NK-92 (cell line): Measurements from ENCODE around the gene KRT78.

Source experiments
- DNase-seq: peaks from one replicate; lab custom pipeline; 2025; ENCODE audit not compliant: unreplicated experiment; lab: John Stamatoyannopoulos, UW

KRT78 gene

DNA sequence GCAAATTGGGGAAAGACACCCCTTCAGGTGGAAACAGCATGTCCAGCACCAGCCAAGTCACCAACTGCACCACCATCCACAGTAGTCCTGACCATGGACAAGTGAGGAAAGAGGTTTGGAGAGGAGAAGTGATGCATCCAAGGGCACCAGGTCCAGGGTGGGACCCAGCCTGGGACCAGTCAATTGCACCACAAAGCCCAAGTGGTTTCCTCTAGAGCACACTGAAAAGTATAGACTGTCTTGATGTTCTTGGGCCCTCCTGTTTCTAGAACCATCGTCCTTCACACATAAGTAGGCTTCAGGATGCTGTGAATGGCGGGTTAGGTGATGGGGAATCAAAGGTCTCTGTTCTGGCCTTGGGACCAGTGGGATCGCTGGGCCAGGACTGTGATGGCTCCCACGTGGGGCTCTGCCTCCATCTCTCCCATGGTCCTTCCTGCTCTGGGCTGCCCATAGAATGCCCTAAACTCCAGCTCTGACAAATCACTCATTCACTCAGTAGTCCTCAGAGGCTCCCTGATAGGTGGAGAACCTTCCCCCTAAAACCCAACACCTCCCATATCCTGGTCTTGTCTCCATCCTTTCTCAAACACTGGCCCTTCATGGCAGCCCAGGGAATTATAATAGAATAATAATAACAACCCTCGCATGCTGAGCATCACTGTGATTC is 23.9 kb downstream of the KRT78 start:
- no peak for DNase-seq

- DNase-seq = no peak
Observed at GRCh38 chr12:52823761-52824450, 24.9 kb downstream of the KRT78 start.

- no peak for DNase-seq
Observed at GRCh38 chr12:52822771-52823510, 25.9 kb downstream of the KRT78 start.

DNA sequence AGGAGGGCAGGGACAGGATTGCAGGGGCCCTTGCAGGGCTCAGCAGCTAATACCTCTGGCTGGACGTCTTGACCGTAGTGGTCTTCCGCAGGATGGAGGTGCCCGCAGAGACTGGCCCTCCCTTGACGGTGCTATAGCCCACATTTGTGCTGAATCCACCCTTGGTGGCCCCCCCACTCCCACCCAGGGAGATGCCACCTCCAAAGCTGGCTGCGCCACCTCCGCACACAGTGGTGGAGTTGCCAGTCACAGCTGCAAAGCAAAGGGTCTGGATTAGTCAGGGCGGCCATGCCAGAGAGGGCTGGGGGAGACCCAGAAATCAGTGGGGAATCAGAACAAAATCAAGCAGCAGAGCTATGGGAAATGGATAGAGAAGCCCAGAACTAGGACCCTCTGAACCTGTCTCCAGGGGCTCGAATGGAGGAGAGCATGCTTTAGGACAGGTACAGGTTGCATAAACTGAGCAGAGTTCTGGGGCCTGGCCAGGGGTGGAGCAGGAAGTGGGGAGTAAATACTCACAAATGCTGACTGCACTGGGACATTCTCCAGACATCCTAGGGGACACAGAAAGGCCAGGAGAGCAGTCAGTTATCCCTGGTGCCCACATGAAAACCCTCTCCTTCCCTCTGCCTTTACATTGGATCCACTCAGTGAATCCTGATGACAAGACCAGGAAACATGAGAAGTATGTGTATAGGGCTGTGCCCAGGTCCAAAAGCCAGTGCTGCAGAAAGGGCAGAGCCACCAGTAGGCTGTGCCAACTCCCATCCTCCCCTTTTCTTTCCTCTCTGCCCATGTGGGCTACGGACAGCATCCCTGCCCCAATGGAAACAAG is 26.8 kb downstream of the KRT78 start:
- DNase-seq = no peak

DNA sequence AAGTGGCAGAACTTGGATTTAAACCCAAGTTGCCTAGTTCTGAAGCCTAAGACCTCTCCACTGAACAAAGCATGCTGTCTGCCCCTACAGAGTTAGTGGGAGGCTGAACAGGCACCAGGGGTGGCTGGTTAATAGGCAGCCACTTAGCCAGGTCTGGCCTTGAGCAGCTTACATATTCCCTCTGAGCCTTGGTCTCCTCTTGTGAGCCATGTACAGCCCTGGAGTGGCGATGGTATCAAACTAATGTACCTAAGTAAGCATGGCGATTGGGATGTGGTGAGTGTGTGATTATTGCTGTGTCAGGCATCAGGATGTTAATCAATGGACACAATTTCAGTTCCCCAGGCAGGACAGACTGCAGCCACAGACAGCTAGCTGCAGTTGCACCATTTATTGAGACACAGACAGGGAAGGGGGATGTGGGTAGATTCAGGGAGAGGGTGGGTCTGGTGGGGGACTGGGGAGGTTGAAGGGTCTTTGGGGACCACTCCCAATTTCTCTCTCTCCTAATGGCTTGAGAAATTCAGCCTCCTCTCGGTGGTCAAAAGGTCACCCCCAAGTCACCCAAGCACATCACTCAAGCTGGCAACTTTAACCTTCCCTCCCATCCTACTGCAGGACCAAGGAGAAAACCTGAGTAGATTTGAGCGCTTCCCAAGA is 27.6 kb downstream of the KRT78 start:
- no peak for DNase-seq

GRCh38 chr12:52820521-52820920 is 28.3 kb downstream of the KRT78 start:
- DNase-seq = no peak

DNA sequence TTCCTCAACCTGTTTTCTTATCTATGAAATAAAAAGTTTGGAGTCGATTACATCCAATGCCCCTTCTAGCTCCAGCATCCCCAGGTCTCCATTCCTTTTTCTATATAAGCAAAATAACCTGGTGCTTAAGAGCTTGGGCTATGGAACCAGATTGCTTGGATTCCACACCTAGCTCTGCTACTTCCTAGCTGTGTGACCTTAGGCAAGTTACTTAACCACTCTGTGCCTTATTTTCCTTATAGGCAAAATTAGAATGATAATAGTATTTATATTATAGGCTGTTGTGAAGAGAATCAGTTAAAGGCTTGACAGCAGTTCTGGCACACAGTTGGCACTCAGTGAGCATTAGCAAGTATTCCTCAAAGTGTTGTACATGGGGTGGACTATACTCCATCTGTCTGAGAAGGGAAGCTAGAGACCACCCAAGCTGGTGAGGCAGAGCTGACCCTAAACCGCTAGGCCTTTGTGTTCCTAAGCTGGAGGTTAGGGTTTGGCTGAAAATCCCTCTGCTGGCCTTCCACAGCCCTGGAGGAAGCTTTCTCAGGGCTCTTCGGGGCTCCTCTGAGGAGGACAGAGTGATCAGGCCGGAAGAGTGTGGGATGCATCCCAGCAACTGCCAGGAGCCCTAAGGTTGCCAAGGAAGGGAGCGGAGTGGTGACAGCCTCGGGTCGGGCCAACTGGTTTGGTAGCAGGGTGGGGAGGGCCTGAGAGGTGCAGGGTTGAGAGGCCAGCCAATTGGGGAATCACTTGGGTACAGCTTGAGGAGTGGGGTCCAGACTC is 28.9 kb downstream of the KRT78 start:
- no peak for DNase-seq

DNA sequence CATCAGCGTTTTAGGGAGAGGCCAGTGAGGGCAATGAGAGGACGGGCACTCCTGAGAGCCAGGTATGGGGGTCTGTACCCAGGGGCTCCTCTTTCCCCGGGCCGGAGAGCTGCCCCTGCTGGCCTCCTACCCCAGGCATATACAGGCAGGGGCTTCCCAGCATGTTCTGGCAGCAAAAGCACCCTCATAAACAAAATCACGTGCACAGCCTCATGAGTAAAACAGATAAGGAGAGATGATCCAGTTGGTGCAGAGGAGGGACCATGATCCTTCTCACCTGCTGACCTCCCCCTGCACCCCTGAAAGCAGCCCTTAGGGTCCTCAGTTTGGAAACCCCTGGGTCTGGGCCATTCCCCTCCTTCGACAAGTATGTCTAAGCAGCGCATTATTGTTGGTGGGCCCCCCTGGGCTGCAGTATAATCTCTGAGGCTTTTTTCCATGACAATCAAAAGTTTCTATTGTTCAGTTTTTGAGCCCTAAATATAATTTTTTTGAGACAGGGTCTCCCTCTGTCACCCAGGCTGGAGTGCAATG is 29.8 kb downstream of the KRT78 start:
- DNase-seq = no peak

GRCh38 chr12:52818388-52818787 is 30.4 kb downstream of the KRT78 start:
- no peak for DNase-seq

- no peak for DNase-seq
Observed at GRCh38 chr12:52817699-52818238, 31.0 kb downstream of the KRT78 start.

DNA sequence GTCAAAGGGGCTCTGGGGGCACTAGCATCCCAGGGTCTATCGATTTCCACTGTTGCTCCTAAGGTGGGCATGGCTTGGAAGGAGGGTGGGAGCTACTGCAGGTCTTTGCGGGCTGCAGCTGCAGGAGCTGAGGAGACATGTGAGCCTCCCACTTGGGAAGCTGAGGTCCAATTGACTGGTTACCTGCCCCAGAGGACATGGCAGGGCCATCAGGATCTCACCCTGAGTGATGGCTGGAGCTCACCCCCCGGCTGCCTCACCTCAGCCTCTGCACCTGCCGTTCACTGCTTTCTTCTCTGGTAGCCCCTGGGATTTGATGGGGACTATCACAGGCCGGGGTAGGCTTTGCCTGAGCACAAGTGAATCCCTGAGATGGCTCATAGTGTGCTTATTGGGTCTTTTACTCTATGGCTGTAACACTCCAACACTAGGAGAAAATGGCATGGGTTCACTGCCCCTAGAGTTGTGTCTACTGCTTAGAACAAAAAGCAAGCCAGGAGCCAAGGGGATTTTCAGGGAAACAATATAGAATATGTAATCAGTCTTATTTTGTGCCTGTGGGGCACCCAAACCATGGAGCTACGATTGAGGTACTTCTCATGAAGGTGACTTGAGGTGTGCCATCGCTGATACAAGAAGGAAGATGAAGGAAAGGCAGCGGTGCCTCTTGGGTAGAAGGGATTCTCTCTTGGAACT is 31.6 kb downstream of the KRT78 start:
- no peak for DNase-seq

DNA sequence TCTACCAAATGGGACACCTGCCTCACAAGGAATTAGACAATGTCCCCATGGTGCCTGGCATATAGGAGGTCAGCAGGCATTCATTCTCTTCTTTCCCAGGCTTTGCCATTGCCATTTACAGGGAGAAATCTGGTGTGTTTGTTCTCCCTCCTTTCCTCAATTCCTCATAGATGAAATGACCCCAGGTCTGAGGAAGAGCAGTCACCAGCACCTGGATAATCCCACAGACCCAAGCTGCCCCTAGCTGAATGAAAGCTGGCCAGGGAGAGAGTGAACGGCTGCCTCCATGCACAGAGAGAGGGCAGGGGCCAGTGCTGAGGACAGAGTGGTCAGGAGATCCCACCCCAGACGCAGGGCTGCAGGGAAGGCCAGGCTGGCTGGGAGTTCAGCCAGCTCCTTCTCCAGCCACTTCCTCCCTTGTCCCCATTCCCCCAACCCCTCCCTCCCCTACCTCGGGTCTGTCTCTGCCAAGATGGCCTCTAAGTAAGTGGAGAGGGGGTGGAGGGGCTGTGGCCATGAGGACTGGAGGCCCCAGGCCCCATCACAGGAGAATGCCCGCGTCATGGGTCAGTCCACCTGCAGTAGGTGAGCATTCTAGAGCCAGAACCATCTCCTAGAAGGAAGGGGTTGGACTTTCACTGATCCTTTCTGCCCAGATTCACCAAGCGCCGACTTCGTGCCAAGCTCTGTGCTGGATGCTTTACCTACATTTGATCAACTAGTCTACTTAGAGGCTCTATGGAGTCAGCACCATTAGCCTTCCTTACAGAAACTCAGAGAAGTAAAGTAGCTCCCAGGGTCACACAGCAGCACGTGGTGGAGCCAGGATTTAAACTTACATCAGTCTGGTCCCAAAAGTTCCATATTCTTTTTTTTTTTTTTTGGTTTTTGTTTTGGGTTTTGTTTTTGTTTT is 32.9 kb downstream of the KRT78 start:
- no peak for DNase-seq

GRCh38 chr12:52815161-52815560 is 33.6 kb downstream of the KRT78 start:
- no peak for DNase-seq

GRCh38 chr12:52814710-52815155 is 34.1 kb downstream of the KRT78 start:
- no peak for DNase-seq

GRCh38 chr12:52813885-52814709 is 34.7 kb downstream of the KRT78 start, which contains the start of gene KRT4:
Gene KRT4 (minus strand): TSS chr12:52814116. CDS start chr12:52814058, 58 bp downstream.
- DNase-seq = no peak

DNA sequence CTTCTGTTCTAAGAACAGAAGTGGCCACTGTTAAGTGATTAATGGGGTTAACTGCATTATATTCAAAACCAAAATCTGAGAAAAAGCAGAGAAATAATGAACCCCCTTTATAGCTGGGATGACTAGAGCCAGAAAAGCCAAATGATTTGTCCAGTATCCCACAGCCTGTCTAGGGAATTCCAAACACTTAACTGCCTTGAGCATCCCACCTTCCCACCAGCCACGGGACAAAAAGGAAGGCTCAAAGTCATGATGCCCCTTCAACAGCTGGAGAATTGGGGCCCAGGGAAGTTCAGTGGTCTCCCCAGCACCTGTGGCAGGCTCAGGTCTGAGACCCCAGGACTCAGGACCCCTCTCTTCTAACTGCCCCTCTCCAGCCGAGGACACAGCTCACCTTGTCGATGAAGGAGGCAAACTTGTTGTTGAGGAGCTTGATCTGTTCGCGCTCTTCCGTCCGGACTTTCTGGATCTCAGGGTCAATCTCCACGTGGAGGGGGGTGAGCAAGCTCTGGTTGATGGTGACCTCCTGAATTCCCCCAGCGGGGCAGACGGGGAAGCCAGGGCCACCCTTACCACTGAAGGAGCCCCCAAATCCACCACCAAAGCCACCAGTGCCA is 35.5 kb downstream of the KRT78 start:
- no peak for DNase-seq
